ENCODE results near the gene GUSB. TPM values are rescaled to one million over a fixed set of nuclear protein-coding genes. Genes with fewer than 3 reads are reported as not detected.

The GUSB gene
- total RNA-seq, 1 experiment from 2014 or later: 65.6 TPM

DNA sequence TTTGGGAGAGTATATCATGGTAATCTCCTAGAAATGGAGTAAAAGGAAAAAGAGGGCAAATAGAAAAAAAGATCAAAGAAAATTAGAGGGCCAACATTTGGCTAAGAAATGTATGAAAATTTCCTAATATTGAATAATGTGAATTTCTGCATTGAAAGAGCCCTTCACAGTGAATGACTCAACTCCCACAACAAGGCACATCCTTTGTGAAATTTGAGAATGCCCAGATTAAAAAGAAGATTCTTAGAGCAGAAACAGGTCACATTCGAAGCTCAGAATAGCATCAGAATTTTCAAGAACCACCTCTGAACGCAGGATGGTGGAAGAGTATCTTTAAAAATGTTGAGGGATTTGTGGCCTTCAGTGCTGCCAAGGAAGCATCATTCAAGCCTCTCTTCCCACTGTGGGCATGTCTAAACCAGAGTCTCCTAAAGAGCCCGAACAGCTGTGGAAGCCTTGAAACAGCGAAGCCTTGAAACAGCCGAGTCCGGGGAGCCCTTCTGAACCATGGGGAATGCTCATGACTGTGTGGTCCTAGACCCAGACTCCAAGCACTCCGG is 43.6 kb downstream of the GUSB start:
- intact Hi-C loops (cut with micrococcal nuclease; ENCODE audit: unreplicated experiment): no loop called here
- no peak overlapping the region for H3K4me3 ChIP-seq (ENCODE audit: low read depth, low read length, poor library complexity, severe bottlenecking)
- no peak for DNase-seq (ENCODE audit: low spot score)
- no peaks in the 10 kb centered on the region for H3K4me1 ChIP-seq (ENCODE audit: insufficient read depth, low read length, poor library complexity, severe bottlenecking)
- BruUV-seq (replicated peaks): no TSS peak
- no peak for TF ChIP-seq EZH2 (IDR thresholded peaks at IDR 0.05; ENCODE audit: borderline replicate concordance, low read depth, low read length, poor library complexity, severe bottlenecking)
- TF ChIP-seq, protein P1, sequence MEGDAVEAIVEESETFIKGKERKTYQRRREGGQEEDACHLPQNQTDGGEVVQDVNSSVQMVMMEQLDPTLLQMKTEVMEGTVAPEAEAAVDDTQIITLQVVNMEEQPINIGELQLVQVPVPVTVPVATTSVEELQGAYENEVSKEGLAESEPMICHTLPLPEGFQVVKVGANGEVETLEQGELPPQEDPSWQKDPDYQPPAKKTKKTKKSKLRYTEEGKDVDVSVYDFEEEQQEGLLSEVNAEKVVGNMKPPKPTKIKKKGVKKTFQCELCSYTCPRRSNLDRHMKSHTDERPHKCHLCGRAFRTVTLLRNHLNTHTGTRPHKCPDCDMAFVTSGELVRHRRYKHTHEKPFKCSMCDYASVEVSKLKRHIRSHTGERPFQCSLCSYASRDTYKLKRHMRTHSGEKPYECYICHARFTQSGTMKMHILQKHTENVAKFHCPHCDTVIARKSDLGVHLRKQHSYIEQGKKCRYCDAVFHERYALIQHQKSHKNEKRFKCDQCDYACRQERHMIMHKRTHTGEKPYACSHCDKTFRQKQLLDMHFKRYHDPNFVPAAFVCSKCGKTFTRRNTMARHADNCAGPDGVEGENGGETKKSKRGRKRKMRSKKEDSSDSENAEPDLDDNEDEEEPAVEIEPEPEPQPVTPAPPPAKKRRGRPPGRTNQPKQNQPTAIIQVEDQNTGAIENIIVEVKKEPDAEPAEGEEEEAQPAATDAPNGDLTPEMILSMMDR (conservative IDR thresholded peaks at IDR 0.05; ENCODE audit: low read depth, low read length): no peak
- H3K27ac ChIP-seq (ENCODE audit: low read depth, low read length, poor library complexity, severe bottlenecking): no peak overlapping the region
- CTCF ChIA-PET: no interaction called here
- no peaks in the 10 kb centered on the region for H3K27me3 ChIP-seq (replicated peaks; ENCODE audit: insufficient read depth, low read depth, low read length, poor library complexity)
- POLR2A ChIA-PET (ENCODE audit: low non-redundant PET): no interaction called here
- no peaks in the 10 kb centered on the region for H3K36me3 ChIP-seq (ENCODE audit: insufficient read depth, low read length, poor library complexity, severe bottlenecking)
- no peaks in the 10 kb centered on the region for H3K9me3 ChIP-seq (ENCODE audit: low read depth, low read length, poor library complexity, severe bottlenecking)

DNA sequence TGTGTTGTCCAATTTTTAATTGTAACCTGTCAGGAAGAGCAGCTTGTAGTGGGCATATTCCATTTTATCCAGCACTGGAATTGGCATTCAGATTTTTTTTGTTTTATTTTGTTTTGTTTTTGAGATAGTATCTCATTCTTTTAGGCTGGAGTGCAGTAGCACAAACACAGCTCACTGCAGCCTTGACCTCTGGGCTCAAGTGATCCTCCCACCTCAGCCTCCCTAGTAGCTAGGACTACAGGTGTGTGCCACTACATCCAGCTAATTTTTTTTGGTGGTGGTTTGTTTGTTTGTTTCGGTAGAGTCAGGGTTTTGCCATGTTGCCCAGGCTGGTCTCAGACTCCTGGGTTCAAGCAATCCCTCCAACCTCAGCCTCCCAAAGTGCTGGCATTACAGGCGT is 44.7 kb downstream of the GUSB start:
- H3K4me3 ChIP-seq (ENCODE audit: low read depth, low read length, poor library complexity, severe bottlenecking): no peak overlapping the region
- no peaks in the 10 kb centered on the region for H3K9me3 ChIP-seq (ENCODE audit: low read depth, low read length, poor library complexity, severe bottlenecking)
- BruUV-seq (replicated peaks): no TSS peak
- no peak for DNase-seq (ENCODE audit: low spot score)
- no peaks in the 10 kb centered on the region for H3K36me3 ChIP-seq (ENCODE audit: insufficient read depth, low read length, poor library complexity, severe bottlenecking)
- no peak overlapping the region for H3K27ac ChIP-seq (ENCODE audit: low read depth, low read length, poor library complexity, severe bottlenecking)
- ChIA-PET POLR2A (ENCODE audit: low non-redundant PET) (no interaction called here), CTCF (no interaction called here)
- intact Hi-C loops (cut with micrococcal nuclease; ENCODE audit: unreplicated experiment): no loop called here
- no peaks in the 10 kb centered on the region for H3K4me1 ChIP-seq (ENCODE audit: insufficient read depth, low read length, poor library complexity, severe bottlenecking)
- TF ChIP-seq EZH2 (IDR thresholded peaks at IDR 0.05; ENCODE audit: borderline replicate concordance, low read depth, low read length, poor library complexity, severe bottlenecking): no peak
- TF ChIP-seq, protein P1 (conservative IDR thresholded peaks at IDR 0.05; ENCODE audit: low read depth, low read length): no peak
- H3K27me3 ChIP-seq (replicated peaks; ENCODE audit: insufficient read depth, low read depth, low read length, poor library complexity): no peaks in the 10 kb centered on the region

DNA sequence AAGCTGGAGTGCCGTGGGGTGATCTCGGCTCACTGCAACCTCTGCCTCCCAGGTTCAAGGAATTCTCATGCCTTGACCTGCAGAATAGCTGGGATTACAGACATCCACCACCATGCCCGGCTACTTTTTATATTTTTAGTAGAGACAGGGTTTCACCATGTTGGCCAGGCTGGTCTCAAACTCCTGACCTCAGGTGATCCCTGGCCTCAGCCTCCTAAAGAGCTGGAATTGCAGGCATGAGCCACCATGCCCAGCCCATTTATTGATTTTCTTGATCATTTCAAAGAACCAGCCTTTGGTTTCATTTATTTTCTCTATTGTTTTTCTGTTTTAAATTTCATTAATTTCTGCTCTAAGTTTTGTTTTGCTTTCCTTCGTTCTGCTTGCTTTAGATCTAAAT is 50.3 kb downstream of the GUSB start:
- no peak for TF ChIP-seq EZH2 (IDR thresholded peaks at IDR 0.05; ENCODE audit: borderline replicate concordance, low read depth, low read length, poor library complexity, severe bottlenecking)
- no peak overlapping the region for H3K27ac ChIP-seq (ENCODE audit: low read depth, low read length, poor library complexity, severe bottlenecking)
- ChIA-PET CTCF (no interaction called here), POLR2A (ENCODE audit: low non-redundant PET) (interaction anchor here (0.6 kb wide), 1 partner anchor 10 kb away, joined by 3 read pairs; no protein-coding TSS in a partner anchor)
- no peaks in the 10 kb centered on the region for H3K36me3 ChIP-seq (ENCODE audit: insufficient read depth, low read length, poor library complexity, severe bottlenecking)
- BruUV-seq (replicated peaks): no TSS peak
- no peaks in the 10 kb centered on the region for H3K27me3 ChIP-seq (replicated peaks; ENCODE audit: insufficient read depth, low read depth, low read length, poor library complexity)
- no peaks in the 10 kb centered on the region for H3K4me1 ChIP-seq (ENCODE audit: insufficient read depth, low read length, poor library complexity, severe bottlenecking)
- DNase-seq (ENCODE audit: low spot score): no peak
- H3K9me3 ChIP-seq (ENCODE audit: low read depth, low read length, poor library complexity, severe bottlenecking): no peaks in the 10 kb centered on the region
- no peak overlapping the region for H3K4me3 ChIP-seq (ENCODE audit: low read depth, low read length, poor library complexity, severe bottlenecking)
- intact Hi-C loops (cut with micrococcal nuclease; ENCODE audit: unreplicated experiment): no loop called here

Measured in A673 (cell line).